HG03135 (cell line): ENCODE results near the gene EFCAB6.

ENCODE experiments used
- ATAC-seq: cut with Tn5 transposase; IDR thresholded peaks from one replicate; pipeline ENCODE4 v1.9.1; 2021; ENCODE audit warnings: mild to moderate bottlenecking, moderate library complexity; ENCODE audit not compliant: unreplicated experiment

Gene EFCAB6

DNA sequence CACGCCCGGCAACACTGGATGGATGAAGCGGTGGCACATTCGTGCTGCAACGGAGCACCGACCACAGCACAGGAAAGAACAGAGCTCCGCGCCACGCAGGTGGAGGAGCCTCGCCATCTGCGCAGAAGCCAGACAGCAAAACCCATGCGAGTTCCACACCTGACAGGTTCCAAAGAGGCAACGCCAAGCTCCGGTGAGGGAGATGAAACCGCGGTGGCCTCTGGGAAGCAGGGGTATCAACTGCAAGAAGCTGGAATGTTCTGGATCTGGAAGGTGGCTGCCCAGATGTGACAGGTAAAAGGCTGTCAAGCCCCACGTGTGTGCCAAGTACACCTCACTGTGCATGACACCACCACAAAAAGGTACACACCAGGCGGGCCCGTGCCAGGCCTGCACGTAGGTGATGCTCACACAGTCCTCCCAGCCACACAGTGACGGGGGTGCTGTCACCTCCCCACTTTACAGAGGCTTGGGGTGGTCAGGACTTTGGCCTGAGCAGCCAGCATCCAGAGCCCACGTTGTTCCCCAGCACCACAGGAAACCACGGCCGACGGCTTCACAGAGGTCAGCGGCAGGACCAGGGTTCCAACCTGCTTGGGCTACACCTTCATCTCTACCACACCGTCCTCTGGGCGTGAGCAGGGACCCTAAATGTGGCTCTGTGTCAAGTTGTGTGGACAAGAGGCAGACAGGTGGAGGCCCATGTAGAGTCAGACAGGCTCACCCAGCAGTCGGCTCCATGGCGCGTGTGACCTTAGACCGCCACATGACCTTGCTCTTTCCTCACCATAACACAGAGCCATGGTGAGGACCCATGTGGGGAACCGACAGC is 19.7 kb upstream of the EFCAB6 start:
- ATAC-seq: no peak

DNA sequence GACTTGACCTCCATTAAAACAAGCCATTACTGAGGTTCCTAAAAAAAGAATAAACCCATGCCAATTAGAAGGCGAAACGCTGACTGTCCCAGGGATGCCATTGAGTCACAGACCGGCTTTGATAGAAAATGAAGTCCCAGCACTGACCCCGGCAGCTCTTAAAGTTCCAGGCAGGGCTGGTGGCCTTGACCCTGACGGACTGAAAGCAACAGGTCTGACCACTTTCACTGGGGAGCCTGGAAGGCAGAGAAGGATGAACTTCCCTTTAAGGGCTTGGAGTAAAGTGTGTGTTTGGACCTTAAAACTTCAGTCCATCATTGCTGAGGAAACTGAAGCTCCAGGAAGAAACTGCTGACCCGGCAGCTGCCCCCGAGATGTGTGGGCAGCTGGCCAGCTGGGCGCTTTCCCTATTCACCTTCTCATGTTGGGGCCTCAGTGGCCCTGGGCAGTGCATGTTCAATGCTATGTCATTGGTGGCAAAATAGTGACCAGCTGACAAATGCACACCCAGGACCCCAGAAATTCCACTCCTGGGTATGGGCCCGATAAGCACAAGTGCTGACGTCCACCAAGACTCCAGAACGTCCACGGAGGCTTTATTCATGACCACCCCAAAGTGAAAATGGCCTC is 18.9 kb upstream of the EFCAB6 start:
- ATAC-seq: no peak

DNA sequence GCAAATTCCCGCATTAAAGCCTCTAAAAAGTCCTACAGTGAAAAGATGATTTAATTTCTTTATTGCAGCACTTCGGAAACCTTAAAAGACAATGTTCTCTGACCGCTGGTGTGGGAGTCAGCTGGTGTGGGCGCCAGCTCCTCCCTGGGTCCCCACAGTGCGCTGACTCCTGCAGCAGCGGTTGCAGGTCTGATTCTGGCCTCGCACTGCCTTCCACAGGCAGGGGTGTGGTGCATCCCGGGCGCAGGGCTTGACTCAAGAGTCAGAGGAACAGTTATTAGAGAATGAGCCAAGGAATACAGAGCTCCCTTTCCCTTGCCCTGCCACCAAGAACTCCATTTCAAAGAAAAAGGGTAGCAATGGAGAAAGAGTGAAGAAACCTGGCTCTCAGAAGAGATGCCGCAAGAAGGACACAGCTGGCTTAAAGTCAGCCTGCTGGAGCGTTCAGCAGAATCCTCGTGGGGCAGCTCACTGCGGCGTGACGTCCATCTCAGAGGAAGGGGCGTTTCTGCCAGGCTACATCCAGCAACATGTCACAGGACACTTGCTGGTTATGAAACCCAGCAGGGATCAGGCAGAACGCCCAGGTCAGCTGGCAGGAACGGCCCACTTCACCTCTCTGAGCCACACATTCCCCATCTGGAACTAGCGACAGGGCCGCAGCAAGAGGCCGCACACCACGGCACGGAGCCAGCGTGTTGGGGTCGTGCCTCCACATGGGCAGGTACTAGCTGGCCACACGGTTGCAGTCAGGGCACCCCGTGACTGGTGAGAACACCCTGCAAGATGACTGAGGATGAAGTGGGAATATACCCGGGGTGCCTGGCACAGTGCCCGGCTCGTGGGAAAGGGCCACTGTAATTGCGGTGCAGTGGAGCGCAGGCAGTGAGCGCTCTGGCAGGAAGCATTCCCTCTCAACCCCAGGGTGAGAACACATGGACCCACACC is 18.1 kb upstream of the EFCAB6 start:
- no peak for ATAC-seq

DNA sequence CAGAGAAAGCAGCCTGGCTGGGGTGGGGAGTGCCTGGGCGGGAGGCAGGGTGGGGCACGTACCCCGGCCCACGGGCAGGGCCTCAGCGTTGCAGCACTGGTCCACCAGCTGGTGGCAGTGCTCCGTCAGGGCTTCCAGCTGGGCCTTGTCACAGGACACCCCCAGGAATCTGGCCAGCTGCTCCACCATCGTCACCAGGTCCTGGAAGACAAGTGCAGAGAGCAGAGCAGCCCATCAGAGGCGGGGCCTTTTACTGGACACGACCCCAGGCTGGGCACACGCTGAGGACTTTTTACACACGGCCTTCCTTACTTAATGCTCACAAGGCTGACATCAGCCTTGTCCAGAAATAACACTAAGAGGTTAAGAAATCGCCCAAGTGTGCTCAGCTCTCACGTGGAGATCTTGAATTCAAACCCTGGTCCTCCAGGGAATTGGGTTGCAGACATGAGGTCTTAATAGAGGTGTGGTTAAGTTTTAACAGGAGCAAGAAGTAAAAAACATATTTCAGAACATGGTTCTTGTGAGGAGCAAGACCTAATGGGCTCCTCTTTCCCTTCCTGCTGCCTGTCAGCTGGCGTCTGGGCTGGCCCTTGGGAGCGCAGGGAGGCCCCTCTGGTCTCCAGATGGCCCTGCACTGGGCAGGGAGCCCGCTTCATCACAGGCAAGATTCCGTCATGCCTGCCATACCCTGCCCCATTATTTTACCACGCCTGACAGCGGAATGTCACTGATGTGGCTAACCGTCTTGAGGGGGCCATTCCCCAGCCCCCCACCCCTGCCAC is 17.1 kb upstream of the EFCAB6 start:
- no peak for ATAC-seq

DNA sequence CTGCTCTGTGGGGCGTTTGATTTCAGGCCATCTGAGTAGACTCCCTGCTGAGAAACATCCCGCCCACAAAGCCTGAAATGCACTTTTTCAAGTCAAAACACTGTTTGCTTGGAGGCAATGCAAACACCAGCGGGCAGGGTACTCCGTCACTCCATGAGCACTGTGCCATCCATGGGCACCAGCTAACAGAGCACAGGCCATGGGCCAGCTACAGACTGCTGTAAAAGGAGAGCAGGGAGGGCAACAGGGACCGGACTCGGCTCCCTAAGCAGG is 16.6 kb upstream of the EFCAB6 start:
- ATAC-seq: no peak

DNA sequence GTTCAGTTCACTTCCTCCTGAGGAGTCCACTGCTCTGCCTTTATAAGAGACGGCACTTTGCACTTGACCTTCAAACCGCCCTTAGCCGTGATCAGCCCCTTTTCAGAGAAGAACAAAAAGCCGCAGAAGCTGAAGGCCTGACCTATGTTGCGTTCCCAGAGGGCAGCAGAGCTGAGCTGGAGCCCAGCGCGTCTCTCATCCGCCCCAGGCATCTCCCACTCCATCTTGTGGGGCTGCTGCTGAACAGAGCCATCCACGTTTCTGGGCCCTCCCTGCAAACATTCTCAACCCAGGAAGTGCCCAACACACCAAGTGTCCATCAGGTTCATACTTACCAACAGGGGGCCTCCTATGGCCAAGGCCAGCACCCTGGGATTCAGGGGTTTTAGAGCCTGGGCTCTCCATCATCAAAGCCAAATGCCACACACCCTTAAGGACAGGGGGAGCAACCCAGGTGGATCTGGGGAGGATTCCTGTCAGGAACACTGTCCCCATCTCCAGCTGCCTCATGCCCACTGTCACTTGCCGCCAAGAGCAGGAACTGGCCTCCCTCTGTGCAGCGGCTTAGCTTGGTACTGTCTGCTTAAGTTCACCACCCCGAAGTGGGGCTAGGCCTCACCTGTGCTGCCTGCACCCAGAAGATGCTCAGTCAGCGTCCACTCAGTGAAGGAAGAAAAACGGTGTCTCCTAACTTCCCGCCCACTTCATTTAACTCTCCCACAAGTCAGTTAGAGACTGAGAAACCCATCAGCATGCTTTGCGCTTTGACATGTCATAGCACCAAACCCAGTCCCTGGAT is 16.0 kb upstream of the EFCAB6 start:
- ATAC-seq: no peak

DNA sequence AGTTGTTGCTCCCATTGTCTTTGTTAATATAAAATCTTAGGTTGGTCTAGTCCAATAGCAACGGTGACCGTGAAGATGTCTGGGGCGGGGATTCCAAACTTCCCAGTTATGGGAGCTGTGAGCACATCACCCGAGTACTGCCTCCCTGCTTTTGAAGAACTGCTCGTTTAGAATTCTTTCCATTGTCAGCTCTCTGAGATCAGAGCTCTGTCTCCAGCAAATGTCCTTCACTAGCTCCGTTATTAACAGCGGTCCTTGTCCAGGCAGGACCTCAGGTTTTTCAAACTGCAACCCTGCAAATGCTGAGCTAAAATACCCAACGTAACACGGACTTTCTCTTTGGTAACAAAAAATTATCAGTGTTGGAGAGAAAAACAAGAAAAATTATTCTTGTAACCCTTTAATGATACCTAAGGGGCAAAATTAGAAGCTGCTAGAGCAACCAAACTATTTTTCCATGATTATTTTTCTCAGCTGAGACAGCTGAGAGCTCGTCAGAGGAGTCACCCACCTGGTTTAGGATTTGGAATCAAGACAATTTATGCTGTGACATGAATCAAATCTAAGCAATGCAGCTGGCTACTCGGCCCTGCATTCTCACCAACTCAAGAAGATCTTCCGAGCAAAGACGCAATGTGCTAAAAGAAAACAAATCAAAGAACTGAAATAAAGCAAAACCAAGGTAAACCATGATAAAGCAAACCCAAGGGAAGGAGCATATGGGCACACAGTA is 15.1 kb upstream of the EFCAB6 start:
- no peak for ATAC-seq

DNA sequence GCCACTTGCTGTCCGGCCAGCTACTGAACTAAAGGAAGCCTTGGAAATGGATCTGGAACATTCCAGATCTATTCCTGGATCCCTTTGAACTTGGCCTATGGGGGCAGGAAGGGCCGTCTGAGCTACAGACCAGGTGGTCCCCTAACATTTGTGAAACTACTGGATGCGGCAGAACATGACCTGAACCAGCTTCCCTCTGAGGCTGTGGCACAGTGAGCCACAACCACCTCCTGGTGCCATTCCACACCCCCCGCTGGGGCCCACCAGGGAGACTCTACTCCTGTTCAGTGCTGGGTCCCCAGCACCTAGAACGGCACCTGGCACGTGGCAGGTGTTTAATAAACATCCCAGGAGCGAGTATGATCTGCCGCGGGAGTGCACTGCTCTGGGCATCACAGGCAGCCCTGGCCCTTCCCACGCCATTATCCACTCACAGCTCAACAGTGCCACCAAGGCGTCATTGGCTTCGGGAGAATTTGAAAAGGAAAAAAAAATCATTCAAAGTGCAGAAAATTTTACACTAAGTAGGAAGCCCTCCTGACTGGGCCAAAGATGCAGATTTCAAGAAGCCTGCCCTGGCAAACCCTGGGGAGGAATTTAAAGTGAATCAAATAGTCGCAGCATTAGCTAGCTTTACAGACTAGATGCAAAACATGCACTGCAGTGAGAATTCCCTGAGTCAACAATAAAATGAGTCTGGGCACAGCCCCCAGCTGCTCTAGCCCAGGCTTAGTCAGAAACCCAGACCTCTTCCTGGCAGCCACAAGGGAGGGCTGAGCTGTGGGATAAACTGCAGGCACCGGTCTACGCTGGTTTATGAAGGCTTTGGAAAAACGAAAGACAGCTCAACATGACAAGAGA is 14.3 kb upstream of the EFCAB6 start:
- no peak for ATAC-seq

DNA sequence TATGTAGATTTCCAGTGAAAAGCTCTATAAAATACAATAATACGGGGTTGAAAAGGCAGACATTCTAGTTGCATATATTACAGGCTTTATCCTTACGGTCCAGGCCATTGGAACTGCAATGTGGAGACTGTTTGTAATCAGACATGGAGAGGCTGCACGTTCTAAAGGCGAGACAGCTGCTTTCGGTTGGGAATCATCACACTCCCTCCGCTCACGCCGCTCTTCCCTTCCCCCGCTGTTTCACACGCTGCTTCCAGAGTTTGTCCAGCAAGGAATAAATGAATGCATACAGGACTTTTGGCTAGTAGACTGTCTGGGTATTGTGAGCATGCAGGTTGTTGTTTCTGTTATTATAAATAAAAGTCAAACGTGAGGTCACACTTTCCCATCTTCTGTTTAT is 13.5 kb upstream of the EFCAB6 start:
- ATAC-seq: no peak

DNA sequence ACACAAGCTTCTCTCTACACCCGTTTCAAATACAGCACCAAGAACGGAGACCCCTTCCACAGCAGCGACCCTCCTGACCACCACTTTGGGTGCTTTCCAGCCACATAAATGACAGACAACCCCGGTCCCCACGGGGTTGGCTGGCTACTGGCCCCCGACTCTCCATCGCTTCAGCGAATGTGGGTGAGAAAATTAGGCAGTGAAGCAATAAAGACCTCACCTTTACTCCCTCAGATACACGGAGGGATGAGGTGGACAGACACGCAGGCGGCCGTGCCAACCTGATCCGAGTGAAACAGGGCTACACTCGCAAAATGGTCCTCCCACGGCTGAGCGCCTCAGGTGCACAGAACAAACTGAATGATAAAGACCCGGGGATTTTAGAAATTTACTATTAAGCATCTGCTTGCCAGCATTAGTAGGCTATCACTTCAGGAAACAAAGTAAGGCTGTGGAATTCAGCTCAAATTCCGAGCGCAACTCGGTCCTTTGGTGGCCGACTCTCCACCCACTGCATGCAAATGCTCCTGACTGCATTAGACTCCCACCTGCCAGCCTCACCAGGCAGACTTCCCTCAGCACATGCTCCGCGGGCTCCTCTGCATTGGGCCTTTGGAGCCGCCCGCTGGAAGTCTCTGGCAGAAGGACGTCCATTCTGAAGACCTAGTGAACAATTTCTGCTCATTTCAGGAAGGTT is 12.8 kb upstream of the EFCAB6 start:
- no peak for ATAC-seq

DNA sequence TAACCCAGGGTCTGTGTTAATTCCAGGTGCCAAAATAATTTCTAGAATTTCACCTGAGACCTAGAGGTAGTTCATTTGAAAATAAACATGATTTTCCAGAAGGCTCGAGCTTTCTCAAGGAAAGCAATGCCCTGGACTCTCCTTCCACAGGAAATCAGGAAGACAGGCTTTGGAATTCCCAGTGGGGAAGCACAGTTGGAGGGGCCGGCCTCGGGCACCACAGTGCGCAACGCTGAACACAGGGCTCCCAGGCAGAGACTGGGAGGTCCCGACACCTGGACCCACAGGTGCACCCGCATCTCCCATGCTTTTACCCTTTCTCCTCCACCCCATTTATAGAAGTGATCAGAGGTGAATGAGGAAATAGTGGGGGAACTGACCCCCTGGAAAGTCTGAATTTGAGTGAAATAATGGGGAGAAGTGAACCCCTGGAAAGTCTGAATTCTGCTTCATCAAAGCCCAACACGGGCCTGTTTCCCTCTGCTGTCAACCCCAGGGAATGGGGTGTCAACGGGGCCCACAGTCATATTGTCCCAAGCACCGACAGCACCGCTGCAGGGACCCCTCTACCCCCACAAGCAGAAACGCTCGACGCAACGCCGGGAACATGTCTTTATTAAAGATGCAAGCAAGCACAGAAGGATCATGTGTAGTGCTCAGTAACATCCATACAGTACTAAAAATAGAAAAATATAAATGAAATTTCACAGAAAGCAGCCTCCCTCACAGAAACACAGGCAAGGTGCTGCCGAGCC is 12.0 kb upstream of the EFCAB6 start:
- ATAC-seq: no peak

DNA sequence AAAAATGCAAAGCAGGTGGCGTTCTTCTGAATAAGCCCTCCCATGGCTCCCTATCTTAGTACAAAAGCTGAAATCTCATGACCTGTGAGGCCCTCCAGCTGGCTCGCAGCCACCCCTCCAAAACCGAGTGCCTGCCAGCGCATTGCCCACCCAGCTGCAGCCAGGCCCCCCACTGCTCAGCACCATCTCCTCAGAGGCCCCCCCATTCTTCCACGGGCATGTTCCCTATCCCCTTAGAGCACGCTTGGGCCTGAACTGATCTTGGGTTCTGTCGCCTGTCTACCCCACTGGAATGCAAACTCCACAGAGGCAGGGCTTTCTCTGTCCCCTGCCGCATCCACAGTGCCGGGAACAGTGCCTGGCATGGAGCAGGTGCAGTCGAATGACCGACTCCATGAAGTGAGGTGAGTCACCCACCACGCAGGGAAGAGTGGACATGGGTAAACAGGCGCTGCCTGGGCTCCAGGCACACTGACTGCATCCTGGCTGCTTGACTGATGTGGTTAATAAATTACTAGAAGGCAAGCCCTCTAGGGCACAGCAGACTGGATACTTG is 11.3 kb upstream of the EFCAB6 start:
- no peak for ATAC-seq

DNA sequence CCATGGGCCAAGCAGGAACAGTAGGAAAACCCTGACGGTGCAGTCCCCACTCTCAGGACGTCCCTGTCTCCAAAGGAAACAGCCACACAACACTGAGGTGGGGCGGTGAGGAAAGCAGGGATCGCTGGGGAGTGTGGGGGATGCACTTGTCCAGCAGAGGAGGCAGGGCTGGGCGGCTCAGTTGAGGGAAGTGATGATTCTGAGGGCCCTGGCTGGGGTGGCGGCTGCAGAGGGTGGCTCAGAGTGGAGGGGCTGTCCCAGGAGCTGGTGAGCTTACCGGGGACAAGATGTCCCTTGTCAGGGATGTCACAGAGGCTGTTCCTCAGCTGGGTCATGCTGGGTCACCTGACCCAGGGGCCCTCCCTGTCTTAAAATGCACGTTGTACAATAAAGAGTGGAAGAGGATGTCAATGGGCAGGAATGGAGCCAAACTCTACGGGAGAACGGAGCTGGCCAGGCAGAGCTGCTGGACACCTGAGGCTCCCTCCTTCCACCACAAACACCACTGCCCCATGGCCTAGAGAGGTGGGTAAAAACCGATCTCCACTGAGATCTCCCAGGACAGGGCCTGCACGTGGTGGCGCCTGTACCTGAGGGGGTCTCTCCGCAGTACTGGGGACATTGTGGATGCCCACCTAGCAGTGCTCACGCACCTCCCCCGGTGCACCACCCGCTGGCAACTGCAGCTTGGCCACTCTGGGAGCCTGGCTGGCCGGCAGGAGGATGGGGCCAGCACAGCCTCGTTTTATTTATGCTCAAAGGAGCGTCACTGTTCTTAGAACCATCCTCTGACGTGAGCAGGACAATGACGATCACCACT is 9.7 kb upstream of the EFCAB6 start:
- no peak for ATAC-seq

DNA sequence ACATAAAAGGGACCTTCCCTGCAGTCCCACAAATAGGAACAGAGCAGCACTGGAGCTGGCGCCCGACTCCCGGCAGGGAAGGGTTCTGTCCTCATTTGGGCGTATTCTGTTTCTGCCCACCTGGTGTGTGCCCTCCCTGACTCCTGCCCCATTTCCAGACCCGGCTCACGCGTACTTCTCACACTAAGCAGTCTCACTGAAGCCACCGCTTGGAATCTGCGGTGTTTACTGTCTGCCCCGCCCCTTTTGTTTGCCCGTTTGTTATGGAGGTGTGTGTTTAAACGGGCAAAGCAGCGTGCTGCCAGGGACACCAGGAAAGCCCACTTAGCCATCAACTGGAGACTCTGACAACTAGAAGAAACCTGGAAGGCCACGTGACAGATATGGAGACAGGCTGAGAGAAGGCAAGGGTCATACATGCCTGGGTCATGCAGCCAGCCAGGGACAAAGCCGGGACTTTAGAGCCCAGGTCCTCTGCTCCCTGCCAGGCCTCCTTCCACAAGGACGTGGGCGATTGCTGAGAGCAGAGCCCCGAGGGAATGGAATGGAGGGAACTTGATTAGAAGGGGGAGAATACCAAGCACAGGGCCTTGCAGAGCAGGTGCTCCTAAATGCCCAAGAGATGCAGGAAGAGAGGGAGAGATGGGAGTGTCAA is 8.7 kb upstream of the EFCAB6 start:
- no peak for ATAC-seq

DNA sequence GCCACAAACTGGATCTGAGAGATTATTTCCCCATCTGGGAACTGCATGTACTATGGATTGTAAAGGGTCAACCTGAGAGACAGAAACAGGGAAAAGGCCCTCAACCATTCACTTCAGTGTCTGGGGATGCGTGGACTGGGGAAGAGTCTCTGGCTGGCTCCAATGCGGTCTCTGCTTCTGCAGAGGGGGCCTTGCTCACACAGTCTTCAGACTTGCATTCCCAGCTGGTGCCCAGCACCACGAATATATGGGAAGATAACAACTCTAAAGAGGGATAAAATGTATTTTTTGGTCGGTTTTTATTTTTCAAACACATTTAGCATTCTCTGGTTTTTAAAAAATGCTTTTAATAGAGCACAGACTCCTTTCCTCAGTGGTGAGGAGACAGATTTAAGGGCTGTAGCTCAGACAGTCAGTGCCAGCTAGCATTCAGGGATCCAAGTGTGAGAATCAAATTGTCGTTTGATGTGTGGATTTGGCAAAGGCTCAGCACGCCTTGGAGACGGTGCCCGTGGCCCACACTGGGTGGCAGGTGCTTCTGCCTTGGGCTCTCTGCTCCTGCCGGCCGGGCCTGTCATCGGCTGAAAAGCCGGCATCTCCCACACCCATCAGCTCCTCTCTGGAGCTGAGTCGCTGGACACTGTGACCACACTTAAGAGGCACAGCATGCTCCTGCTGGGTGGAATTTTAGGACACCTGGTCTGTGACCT is 8.0 kb upstream of the EFCAB6 start:
- no peak for ATAC-seq
